Measurements from ENCODE around the gene ATXN1. TPM values are rescaled to one million over a fixed set of nuclear protein-coding genes. Genes with fewer than 3 reads are reported as not detected.

The ATXN1 gene
- total RNA-seq, 1 donor from 2014 or later = 3.9 TPM

DNA sequence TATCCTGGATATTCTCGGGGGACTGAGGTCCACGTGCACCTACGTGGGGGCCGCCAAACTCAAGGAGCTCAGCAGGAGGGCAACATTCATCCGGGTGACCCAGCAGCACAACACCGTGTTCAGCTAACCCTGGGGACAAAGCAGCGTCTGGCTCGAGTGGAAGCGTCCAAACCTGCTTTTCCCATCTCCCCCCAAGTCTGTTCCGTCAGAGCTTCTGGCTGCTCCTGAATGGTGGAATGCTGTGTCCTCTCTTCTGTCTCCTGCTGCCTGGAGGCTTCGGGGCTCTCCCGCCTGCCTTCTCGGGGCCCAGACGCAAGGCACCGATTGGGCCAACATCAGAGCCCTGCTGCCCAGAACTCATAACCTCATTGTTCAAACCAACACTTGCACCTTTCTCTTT is 466.2 kb downstream of the ATXN1 start:
- Mint-ChIP-seq H3K36me3 (ENCODE audit: low read depth) (no peaks in the 10 kb centered on the region), H3K27me3 (ENCODE audit: low read depth) (peaks cover 6% of the 10 kb centered on the region), H3K27ac (ENCODE audit: unreplicated experiment) (peak overlapping the region; percentile 71), H3K4me3 (no peak overlapping the region), H3K4me1 (peaks cover 7% of the 10 kb centered on the region), H3K9me3 (no peaks in the 10 kb centered on the region)
- no peak for DNase-seq (ENCODE audit: low read depth, low spot score)
- TF ChIP-seq, protein P1, sequence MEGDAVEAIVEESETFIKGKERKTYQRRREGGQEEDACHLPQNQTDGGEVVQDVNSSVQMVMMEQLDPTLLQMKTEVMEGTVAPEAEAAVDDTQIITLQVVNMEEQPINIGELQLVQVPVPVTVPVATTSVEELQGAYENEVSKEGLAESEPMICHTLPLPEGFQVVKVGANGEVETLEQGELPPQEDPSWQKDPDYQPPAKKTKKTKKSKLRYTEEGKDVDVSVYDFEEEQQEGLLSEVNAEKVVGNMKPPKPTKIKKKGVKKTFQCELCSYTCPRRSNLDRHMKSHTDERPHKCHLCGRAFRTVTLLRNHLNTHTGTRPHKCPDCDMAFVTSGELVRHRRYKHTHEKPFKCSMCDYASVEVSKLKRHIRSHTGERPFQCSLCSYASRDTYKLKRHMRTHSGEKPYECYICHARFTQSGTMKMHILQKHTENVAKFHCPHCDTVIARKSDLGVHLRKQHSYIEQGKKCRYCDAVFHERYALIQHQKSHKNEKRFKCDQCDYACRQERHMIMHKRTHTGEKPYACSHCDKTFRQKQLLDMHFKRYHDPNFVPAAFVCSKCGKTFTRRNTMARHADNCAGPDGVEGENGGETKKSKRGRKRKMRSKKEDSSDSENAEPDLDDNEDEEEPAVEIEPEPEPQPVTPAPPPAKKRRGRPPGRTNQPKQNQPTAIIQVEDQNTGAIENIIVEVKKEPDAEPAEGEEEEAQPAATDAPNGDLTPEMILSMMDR (conservative IDR thresholded peaks at IDR 0.05) = no peak

DNA sequence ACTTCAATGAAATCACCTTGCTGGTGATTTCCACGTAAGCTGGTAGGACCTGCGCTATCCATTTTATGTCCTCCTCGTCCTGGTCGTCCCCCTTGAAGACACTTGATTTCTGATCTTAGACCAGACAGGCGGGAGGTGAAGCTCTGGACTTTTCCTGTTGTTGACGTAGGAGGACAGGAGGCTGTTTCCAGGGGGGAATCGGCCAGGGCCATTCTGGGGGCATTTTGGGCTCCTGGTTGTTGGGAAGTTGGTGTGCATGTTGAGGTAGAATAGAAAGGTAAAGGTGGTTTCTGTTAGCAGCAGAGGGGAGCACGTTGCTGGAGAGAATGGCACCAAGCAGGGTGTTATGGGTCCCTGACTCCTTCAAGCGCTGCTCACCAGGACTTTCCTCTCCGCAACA is 466.9 kb downstream of the ATXN1 start:
- no peaks in the 10 kb centered on the region for H3K9me3 Mint-ChIP-seq
- H3K27ac Mint-ChIP-seq (ENCODE audit: unreplicated experiment) = no peak overlapping the region
- TF ChIP-seq, protein P1 (conservative IDR thresholded peaks at IDR 0.05) = no peak
- peaks cover 4% of the 10 kb centered on the region for H3K27me3 Mint-ChIP-seq (ENCODE audit: low read depth)
- H3K4me1 Mint-ChIP-seq = peaks cover 7% of the 10 kb centered on the region
- H3K36me3 Mint-ChIP-seq (ENCODE audit: low read depth) = no peaks in the 10 kb centered on the region
- no peak for DNase-seq (ENCODE audit: low read depth, low spot score)
- H3K4me3 Mint-ChIP-seq = no peak overlapping the region

DNA sequence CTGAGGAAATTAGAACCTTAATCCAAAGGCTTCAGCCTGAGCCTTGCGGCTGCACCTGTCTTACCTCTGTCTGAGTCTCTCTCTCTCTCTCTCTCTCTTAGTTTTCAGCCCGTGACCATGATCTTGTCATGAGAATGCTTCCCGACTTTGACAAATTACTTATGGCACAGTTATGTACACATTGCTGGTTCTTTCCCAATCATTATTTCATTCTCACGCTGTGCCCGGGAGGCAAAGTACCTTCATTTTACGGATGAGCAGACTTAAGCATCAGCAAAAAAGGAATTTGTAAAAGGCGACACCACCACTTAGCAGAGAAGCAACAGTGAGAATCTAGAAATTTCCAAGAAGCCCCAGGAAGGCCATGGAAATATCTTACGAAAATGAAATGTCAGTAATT is 468.3 kb downstream of the ATXN1 start:
- Mint-ChIP-seq H3K4me3 (no peak overlapping the region), H3K36me3 (ENCODE audit: low read depth) (no peaks in the 10 kb centered on the region)

DNA sequence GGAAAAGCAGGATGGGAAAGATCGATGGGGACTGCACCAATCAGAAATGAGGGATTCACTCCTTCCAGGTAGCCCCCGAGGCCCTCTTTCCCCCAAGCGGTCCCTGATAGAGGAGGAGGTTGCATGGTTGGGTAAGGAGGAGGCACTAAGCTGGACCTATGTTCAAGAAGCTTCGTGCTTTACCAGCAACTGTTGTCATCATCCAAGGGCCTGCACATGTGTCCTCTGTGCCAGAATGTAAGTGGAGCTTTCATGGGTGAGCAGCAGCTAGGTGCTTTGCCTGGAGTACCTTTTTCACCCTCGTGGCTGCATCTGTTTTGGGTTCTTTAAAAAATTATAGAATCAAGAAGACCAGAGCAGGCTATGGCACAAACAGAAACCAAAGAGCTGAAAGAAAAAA is 468.8 kb downstream of the ATXN1 start:
- TF ChIP-seq, protein P1 (conservative IDR thresholded peaks at IDR 0.05) = no peak
- Mint-ChIP-seq H3K9me3 (no peaks in the 10 kb centered on the region), H3K27me3 (ENCODE audit: low read depth) (peaks cover 4% of the 10 kb centered on the region), H3K4me3 (no peak overlapping the region), H3K27ac (ENCODE audit: unreplicated experiment) (no peak overlapping the region), H3K36me3 (ENCODE audit: low read depth) (no peaks in the 10 kb centered on the region), H3K4me1 (peaks cover 7% of the 10 kb centered on the region)
- DNase-seq (ENCODE audit: low read depth, low spot score) = no peak

More for the DNA sequence above, 468.3 kb downstream of the ATXN1 start:
- no peak for DNase-seq (ENCODE audit: low read depth, low spot score)
- peaks cover 7% of the 10 kb centered on the region for H3K4me1 Mint-ChIP-seq
- TF ChIP-seq, protein P1 (conservative IDR thresholded peaks at IDR 0.05) = no peak
- H3K9me3 Mint-ChIP-seq = no peaks in the 10 kb centered on the region
- H3K27me3 Mint-ChIP-seq (ENCODE audit: low read depth) = peaks cover 4% of the 10 kb centered on the region
- H3K27ac Mint-ChIP-seq (ENCODE audit: unreplicated experiment) = no peak overlapping the region

DNA sequence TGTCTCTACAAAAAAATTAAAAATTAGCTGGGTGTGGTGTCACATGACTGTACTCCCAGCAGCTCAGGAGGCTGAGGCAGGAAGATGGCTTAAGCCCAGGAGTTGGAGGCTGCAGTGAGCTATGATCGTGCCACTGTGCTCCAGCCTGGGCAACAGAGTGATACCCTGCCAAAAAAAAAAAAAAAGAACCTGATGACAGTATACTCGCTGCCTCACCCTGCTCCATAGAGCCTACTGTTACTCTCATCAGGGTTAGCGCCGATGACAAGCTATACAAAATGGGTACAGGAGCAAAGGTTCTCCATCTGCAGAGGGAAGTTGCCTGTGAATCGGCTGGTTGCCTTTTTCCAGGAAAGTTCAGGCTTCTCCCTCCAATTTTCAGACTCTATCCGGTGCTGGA is 469.5 kb downstream of the ATXN1 start:
- Mint-ChIP-seq H3K4me3 (no peak overlapping the region), H3K36me3 (ENCODE audit: low read depth) (no peaks in the 10 kb centered on the region), H3K27ac (ENCODE audit: unreplicated experiment) (no peak overlapping the region), H3K27me3 (ENCODE audit: low read depth) (peaks cover 4% of the 10 kb centered on the region), H3K4me1 (peaks cover 7% of the 10 kb centered on the region), H3K9me3 (no peaks in the 10 kb centered on the region)
- TF ChIP-seq, protein P1 (conservative IDR thresholded peaks at IDR 0.05) = no peak
- DNase-seq (ENCODE audit: low read depth, low spot score) = no peak

DNA sequence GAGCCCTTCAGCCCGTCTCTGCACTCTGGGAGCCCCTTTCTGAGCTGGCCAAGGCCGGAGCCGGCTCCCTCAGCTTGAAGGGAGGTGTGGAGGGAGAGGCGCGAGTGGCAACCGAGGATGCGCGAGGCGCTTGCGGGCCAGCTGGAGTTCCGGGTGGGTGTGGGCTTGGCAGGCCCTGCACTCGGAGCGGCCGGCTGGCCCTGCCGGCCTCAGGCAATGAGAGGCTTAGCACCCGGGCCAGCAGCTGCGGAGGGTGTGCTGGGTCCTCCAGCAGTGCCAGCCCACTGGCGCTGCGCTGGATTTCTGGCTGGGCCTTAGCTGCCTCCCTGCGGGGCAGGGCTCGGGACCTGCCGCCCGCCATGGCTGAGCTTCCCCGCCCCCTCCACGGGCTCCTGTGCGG is 473.1 kb downstream of the ATXN1 start:
- TF ChIP-seq, protein P1 (conservative IDR thresholded peaks at IDR 0.05) = no peak
- Mint-ChIP-seq H3K4me1 (no peaks in the 10 kb centered on the region), H3K36me3 (ENCODE audit: low read depth) (no peaks in the 10 kb centered on the region), H3K4me3 (no peak overlapping the region), H3K27me3 (ENCODE audit: low read depth) (peaks cover 6% of the 10 kb centered on the region), H3K27ac (ENCODE audit: unreplicated experiment) (no peak overlapping the region), H3K9me3 (no peaks in the 10 kb centered on the region)
- no peak for DNase-seq (ENCODE audit: low read depth, low spot score)
